Parathyroid adenoma (tissue), 2 donors: ENCODE measurements around the gene BAK1.

Experiments used
- H2AFZ ChIP-seq: fragments of 300-600 bp; sonication (generic); one replicate; pipeline ENCODE4 v1.7.0; 2017; ENCODE audit warnings: antibody characterized with exemption, mild to moderate bottlenecking
- H3K27ac ChIP-seq: fragments of 300-600 bp; sonication (generic); one replicate; pipeline ENCODE4 v1.7.0; 2017
- H3K27me3 ChIP-seq: fragments of 300-600 bp; sonication (generic); one replicate; pipeline ENCODE4 v1.7.0; 2017; ENCODE audit warnings: low read length; ENCODE audit not compliant: control insufficient read depth, insufficient read depth
- H3K36me3 ChIP-seq: fragments of 300-600 bp; sonication (generic); one replicate; pipeline ENCODE4 v1.7.0; 2017; ENCODE audit warnings: low read length; ENCODE audit not compliant: control insufficient read depth, insufficient read depth
- H3K4me1 ChIP-seq: fragments of 300-600 bp; sonication (generic); one replicate; pipeline ENCODE4 v1.7.0; 2017; ENCODE audit warnings: control low read depth
- H3K4me2 ChIP-seq: fragments of 300-600 bp; sonication (generic); one replicate; pipeline ENCODE4 v1.7.0; 2017; ENCODE audit warnings: low read length
- H3K4me3 ChIP-seq: fragments of 300-600 bp; sonication (generic); one replicate; pipeline ENCODE4 v1.7.0; 2017; ENCODE audit warnings: low read depth, low read length
- H3K79me2 ChIP-seq: fragments of 300-600 bp; sonication (generic); one replicate; pipeline ENCODE4 v1.7.0; 2017; ENCODE audit warnings: control low read depth
- H3K9ac ChIP-seq: fragments of 300-600 bp; sonication (generic); one replicate; pipeline ENCODE4 v1.7.0; 2017; ENCODE audit warnings: mild to moderate bottlenecking
- H3K9me3 ChIP-seq: fragments of 300-600 bp; sonication (generic); one replicate; pipeline ENCODE4 v1.7.0; 2017; ENCODE audit warnings: low read length; ENCODE audit not compliant: control insufficient read depth
- TF ChIP-seq, protein P1 (sequence below): fragments of 300-600 bp; sonication (generic); IDR thresholded peaks from one replicate; pipeline ENCODE4 v1.7.0; 2017; ENCODE audit warnings: antibody characterized with exemption, mild to moderate bottlenecking
- donor health status: primary hyperparathyroidism.

BAK1 gene

GRCh38 chr6:33613146-33613794, 33.2 kb upstream of the BAK1 start:
- Histone ChIP-seq H3K9ac (no peak overlapping the region), H3K4me3 (no peak overlapping the region), H3K4me2 (no peak overlapping the region), H3K27ac (no peak overlapping the region), H2AFZ (no peak overlapping the region), H3K4me1 (no peaks in the 10 kb centered on the region), H3K36me3 (no peaks in the 10 kb centered on the region), H3K27me3 (no peaks in the 10 kb centered on the region), H3K9me3 (no peaks in the 10 kb centered on the region), H3K79me2 (no peaks in the 10 kb centered on the region)
- TF ChIP-seq, protein P1, sequence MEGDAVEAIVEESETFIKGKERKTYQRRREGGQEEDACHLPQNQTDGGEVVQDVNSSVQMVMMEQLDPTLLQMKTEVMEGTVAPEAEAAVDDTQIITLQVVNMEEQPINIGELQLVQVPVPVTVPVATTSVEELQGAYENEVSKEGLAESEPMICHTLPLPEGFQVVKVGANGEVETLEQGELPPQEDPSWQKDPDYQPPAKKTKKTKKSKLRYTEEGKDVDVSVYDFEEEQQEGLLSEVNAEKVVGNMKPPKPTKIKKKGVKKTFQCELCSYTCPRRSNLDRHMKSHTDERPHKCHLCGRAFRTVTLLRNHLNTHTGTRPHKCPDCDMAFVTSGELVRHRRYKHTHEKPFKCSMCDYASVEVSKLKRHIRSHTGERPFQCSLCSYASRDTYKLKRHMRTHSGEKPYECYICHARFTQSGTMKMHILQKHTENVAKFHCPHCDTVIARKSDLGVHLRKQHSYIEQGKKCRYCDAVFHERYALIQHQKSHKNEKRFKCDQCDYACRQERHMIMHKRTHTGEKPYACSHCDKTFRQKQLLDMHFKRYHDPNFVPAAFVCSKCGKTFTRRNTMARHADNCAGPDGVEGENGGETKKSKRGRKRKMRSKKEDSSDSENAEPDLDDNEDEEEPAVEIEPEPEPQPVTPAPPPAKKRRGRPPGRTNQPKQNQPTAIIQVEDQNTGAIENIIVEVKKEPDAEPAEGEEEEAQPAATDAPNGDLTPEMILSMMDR, result no peak

GRCh38 chr6:33610779-33611732, 31.0 kb upstream of the BAK1 start:
- Histone ChIP-seq H3K9me3 (no peaks in the 10 kb centered on the region), H3K9ac (no peak overlapping the region), H3K4me2 (no peak overlapping the region), H3K79me2 (no peaks in the 10 kb centered on the region), H3K27me3 (no peaks in the 10 kb centered on the region), H2AFZ (no peak overlapping the region), H3K36me3 (no peaks in the 10 kb centered on the region), H3K27ac (no peak overlapping the region), H3K4me1 (no peaks in the 10 kb centered on the region), H3K4me3 (no peak overlapping the region)
- TF ChIP-seq, protein P1, result no peak

DNA sequence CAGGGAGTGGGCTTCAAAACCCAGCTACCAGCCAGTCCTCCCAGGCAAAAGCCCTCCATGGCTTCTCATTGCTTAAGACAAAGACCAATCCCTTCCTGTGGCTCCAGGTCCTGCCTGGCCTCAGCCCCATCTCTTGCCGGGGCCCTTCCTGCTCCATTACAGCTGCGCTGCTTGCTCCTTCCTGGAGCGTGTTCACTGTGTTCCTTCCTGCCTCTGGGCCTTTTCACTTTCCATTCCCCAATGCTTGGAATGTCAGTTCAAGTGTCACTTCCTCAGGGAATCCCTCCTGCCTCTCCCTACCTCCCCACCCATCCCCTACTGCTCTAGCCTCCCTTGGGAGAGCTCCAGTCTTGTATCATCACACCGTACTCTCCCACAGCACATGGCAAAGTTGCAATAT, 30.0 kb upstream of the BAK1 start:
- H3K4me2 ChIP-seq, result no peak overlapping the region
- no peak overlapping the region for H3K4me3 ChIP-seq
- H2AFZ ChIP-seq, result no peak overlapping the region
- no peak overlapping the region for H3K27ac ChIP-seq
- H3K9ac ChIP-seq, result no peak overlapping the region
- no peaks in the 10 kb centered on the region for H3K79me2 ChIP-seq
- TF ChIP-seq, protein P1, result no peak
- H3K27me3 ChIP-seq, result no peaks in the 10 kb centered on the region
- no peaks in the 10 kb centered on the region for H3K36me3 ChIP-seq
- no peaks in the 10 kb centered on the region for H3K4me1 ChIP-seq
- H3K9me3 ChIP-seq, result no peaks in the 10 kb centered on the region

GRCh38 chr6:33609528-33609927, 29.5 kb upstream of the BAK1 start:
- no peak overlapping the region for H2AFZ ChIP-seq
- H3K36me3 ChIP-seq, result no peaks in the 10 kb centered on the region
- no peaks in the 10 kb centered on the region for H3K9me3 ChIP-seq
- TF ChIP-seq, protein P1, result no peak
- no peak overlapping the region for H3K27ac ChIP-seq
- H3K4me3 ChIP-seq, result no peak overlapping the region
- no peaks in the 10 kb centered on the region for H3K4me1 ChIP-seq
- H3K4me2 ChIP-seq, result no peak overlapping the region
- no peaks in the 10 kb centered on the region for H3K79me2 ChIP-seq
- no peaks in the 10 kb centered on the region for H3K27me3 ChIP-seq
- H3K9ac ChIP-seq, result no peak overlapping the region
